ENCODE data around the gene SYT1.
A peak's percentile ranks its signal among the peaks of the same experiment; 100 is the strongest.

The SYT1 gene

DNA sequence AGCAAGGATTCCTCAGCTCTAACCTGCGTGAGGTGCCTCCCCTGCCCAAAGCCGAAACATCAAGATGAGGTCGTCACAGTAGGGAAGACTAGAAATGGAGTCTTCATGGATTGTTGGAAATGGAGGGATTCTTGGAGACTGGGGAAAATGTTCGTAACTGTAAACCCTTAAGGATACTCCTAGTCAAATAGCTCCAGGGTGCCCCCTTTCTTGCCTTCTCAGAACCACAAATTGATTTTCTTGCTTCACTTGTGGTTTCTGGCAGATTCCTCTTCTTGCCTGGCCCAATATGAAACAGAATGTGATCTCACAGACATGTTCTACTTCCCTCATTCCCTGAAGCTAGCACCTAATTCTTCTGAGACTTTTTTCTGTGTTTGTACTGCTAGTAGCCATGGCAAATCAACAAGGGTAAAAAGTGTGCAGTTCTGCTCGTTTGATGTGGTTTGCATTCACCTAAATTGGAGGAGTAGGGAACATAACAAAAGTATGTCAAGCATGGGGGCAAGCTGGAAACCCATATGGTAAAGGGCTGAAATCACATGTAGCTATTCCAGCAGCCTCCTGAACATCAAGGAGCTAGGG is 494.2 kb downstream of the SYT1 start:
- no peak overlapping the region for H3K4me3 ChIP-seq
- TF ChIP-seq Cebpa-rat (IDR thresholded peaks at IDR 0.05) = no peak
- H3K4me2 ChIP-seq = peak overlapping the region in 1 of 11 experiments; percentile 23; a peak in 2 of 22 replicates
- peak overlapping the region in 1 of 11 experiments; percentile 26; a peak in 1 of 22 replicates for H3K27ac ChIP-seq
- H3K27me3 ChIP-seq = no peaks in the 10 kb centered on the region
- peaks cover 0 to 16% (median 0%) of the 10 kb centered on the region in 10 experiments; a peak in 3 of 20 replicates for H3K4me1 ChIP-seq
- H3K9me3 ChIP-seq (replicated peaks in 1 of 11) = no peaks in the 10 kb centered on the region
- peaks cover 23 to 94% (median 56%) of the 10 kb centered on the region in 11 experiments; a peak in 21 of 22 replicates for H3K36me3 ChIP-seq
- no peaks in the 10 kb centered on the region for H4K20me1 ChIP-seq
- H3K9ac ChIP-seq = no peak overlapping the region

DNA sequence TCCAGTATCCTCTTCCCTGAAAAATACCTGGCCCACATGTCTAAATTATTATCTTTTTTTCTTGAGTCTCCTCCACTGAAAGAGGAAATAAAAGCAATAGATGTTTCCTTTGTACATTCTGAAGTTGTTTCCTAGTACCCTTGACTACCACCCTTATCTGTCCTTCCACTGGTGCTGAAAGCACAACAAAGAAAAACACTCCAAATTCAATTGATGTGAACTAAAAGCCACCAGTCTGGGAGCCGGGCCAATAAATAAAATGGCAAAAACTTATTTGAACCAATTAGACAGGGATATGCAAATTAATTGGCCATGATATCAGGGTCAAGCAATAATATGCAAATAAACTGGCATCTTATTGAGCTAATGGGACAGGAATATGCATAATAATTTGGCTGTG is 495.7 kb downstream of the SYT1 start:
- no peak overlapping the region for H3K27ac ChIP-seq
- H3K9ac ChIP-seq = no peak overlapping the region
- H3K36me3 ChIP-seq = peaks cover 9 to 79% (median 41%) of the 10 kb centered on the region in 11 experiments; a peak in 20 of 22 replicates
- H4K20me1 ChIP-seq = no peaks in the 10 kb centered on the region
- no peak overlapping the region for H3K4me3 ChIP-seq
- no peak overlapping the region for H3K4me2 ChIP-seq
- H3K27me3 ChIP-seq = no peaks in the 10 kb centered on the region
- TF ChIP-seq Cebpa-rat (IDR thresholded peaks at IDR 0.05) = no peak
- H3K9me3 ChIP-seq (replicated peaks in 1 of 11) = no peaks in the 10 kb centered on the region
- H3K4me1 ChIP-seq = peaks cover 0 to 16% (median 0%) of the 10 kb centered on the region in 10 experiments; a peak in 3 of 20 replicates

DNA sequence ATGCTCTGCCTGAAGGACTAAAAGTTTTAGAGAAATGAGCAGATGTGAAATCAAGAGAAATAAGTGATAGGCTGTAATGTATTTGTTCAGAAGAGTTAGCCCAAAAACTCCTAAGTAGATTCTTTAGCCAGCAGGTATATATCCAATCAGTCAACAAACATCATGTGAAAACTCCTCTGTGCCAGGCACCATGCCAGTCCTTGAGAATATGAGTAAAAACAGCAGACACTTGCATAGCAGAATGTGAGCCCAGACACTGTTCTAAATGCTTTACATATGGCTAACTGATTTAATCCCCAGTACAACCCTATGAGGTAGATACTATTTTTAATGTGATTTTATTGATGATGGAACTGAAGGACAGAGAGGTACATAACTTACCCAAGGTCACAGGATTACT is 496.4 kb downstream of the SYT1 start:
- no peak for TF ChIP-seq Cebpa-rat (IDR thresholded peaks at IDR 0.05)
- no peak overlapping the region for H3K4me2 ChIP-seq
- H3K9ac ChIP-seq = no peak overlapping the region
- peaks cover 0 to 16% (median 0%) of the 10 kb centered on the region in 10 experiments; a peak in 3 of 20 replicates for H3K4me1 ChIP-seq
- no peak overlapping the region for H3K4me3 ChIP-seq
- no peaks in the 10 kb centered on the region for H3K9me3 ChIP-seq (replicated peaks in 1 of 11)
- H3K27ac ChIP-seq = no peak overlapping the region
- peaks cover 8 to 79% (median 35%) of the 10 kb centered on the region in 11 experiments; a peak in 19 of 22 replicates for H3K36me3 ChIP-seq
- no peaks in the 10 kb centered on the region for H3K27me3 ChIP-seq
- no peaks in the 10 kb centered on the region for H4K20me1 ChIP-seq

DNA sequence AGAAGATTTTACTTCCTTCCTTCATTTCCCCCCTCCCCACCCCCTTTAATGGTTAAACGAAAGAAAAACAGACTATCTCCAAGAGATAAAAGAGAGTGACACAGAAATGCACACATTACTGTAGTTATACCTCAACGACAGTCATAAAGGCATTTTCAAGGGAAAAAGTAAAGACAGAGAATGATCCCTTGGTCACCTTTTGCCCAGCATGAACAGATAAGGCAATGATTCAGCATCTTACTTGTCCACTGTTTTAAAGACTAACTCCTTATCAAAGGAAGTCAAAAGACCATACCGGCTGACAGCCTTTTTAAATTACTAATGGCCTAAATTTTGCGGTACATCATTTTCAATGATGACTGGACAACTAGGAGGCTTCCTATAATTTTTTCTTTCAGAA is 499.6 kb downstream of the SYT1 start:
- TF ChIP-seq Cebpa-rat (IDR thresholded peaks at IDR 0.05) = no peak
- H3K4me3 ChIP-seq = no peak overlapping the region
- H3K4me2 ChIP-seq = no peak overlapping the region
- H3K4me1 ChIP-seq = peaks cover 0 to 9% (median 0%) of the 10 kb centered on the region in 10 experiments; a peak in 3 of 20 replicates
- 0 out of 22 replicates have a peak, but pooled peaks cover 0 to 1% (median 0%) of the 10 kb centered on the region in 11 experiments for H4K20me1 ChIP-seq
- no peak overlapping the region for H3K27ac ChIP-seq
- H3K36me3 ChIP-seq = peaks cover 0 to 67% (median 21%) of the 10 kb centered on the region in 11 experiments; a peak in 16 of 22 replicates
- H3K9me3 ChIP-seq (replicated peaks in 1 of 11) = peaks cover 0 to 14% (median 7%) of the 10 kb centered on the region in 11 experiments; a peak in 13 of 22 replicates
- no peak overlapping the region for H3K9ac ChIP-seq
- H3K27me3 ChIP-seq = no peaks in the 10 kb centered on the region

DNA sequence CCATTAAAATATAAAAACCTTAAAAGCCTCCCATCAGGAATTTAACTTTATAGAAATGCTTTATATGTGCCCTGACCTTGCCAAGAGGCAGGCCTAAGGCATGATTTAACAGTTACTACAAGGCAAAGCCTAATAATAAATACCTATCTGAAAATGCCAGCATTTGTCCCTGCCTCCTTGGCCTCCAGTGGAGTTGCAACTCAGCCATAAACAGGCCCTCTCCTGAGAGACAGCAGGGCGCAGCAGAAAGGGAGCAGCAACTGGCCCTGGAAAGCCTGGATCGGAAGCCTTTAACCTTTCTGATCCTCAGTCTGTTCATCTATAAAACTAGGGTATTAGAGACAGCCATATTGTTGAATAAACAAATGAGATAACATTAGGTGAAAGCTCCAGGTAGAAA is 501.8 kb downstream of the SYT1 start:
- H3K4me1 ChIP-seq = peaks cover 2 to 7% (median 5%) of the 10 kb centered on the region in 10 experiments; a peak in 15 of 20 replicates
- no peak overlapping the region for H3K4me2 ChIP-seq
- H3K27ac ChIP-seq = no peak overlapping the region

DNA sequence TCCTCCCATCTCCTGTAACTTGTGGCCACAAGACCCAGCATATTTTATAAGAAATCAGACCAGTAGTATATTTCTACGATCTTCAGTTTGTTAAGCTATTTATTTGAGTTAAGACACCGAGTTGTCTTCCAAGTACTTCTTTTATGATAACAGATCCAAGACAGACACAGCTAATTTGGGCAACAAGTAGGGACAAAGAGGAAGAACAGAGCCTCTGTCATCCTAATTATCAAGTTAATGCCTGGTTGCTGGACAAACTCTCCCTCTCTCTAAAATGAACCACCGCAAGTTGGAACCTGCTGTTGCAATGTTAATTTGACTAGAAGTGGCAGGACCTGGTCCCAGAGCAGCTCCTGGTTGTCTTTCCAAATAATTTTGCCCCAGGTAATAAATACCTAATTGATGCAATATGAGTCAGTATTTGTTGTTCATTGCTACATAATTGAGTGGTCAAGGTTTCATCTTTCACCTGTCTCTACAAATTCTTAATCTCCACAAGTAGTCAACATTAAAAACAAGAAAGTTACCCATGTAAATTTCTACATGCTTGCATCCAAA is 502.5 kb downstream of the SYT1 start:
- H3K27ac ChIP-seq = no peak overlapping the region
- 0 out of 22 replicates have a peak, but pooled peaks cover 0 to 2% (median 0%) of the 10 kb centered on the region in 11 experiments for H4K20me1 ChIP-seq
- no peaks in the 10 kb centered on the region for H3K27me3 ChIP-seq
- H3K9ac ChIP-seq = no peak overlapping the region
- peaks cover 7 to 14% (median 10%) of the 10 kb centered on the region in 10 experiments; a peak in 15 of 20 replicates for H3K4me1 ChIP-seq
- peaks cover 0 to 14% (median 7%) of the 10 kb centered on the region in 11 experiments; a peak in 13 of 22 replicates for H3K9me3 ChIP-seq (replicated peaks in 1 of 11)
- H3K4me3 ChIP-seq = no peak overlapping the region
- H3K4me2 ChIP-seq = no peak overlapping the region
- peaks cover 0 to 38% (median 9%) of the 10 kb centered on the region in 11 experiments; a peak in 11 of 22 replicates for H3K36me3 ChIP-seq
- no peak for TF ChIP-seq Cebpa-rat (IDR thresholded peaks at IDR 0.05)

More for the DNA sequence above, 501.8 kb downstream of the SYT1 start:
- Histone ChIP-seq H3K9ac (no peak overlapping the region), H4K20me1 (0 out of 22 replicates have a peak, but pooled peaks cover 0 to 2% (median 0%) of the 10 kb centered on the region in 11 experiments), H3K4me3 (no peak overlapping the region), H3K9me3 (replicated peaks in 1 of 11) (peaks cover 0 to 14% (median 7%) of the 10 kb centered on the region in 11 experiments; a peak in 13 of 22 replicates), H3K36me3 (peaks cover 0 to 45% (median 11%) of the 10 kb centered on the region in 11 experiments; a peak in 15 of 22 replicates), H3K27me3 (no peaks in the 10 kb centered on the region)
- TF ChIP-seq Cebpa-rat (IDR thresholded peaks at IDR 0.05) = no peak

DNA sequence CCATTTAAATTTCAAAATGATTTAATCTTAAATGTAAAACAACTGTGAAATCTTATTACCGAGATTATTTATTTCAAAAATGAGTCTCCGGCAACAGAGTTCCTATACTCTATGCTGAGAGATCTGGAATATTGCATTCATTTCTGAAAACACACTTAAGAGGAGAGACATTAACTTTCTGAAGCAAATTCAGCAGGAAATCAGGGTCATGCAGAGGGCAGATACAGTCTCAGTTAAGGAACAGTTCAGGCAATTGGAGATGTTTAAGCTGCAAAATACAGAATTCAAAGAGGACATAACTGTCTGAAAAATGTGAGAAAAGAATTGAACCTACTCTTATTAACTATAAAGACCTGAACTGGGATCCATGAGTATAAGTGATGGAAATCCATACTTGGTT is 505.4 kb downstream of the SYT1 start:
- H3K27ac ChIP-seq = no peak overlapping the region

DNA sequence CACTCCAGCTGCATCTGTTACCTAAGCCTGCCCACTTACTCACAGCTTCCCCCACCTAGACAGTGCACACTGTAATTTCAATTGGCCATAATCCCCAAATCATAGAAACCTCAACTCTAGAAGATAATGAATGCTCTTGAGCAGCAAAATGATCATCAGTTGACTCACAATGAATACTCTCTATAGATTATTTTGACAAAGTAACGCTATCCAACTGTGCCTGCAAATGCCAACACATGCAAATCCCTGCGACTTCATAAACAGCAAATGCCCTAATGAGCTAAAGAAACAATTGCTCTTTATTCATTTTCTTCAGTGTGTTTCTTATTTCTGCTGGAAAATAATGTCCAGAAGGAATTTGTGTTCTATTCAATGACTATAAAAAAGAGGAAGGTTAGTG is 506.7 kb downstream of the SYT1 start:
- H3K4me1 ChIP-seq = peaks cover 7 to 12% (median 10%) of the 10 kb centered on the region in 10 experiments; a peak in 15 of 20 replicates
- H3K27me3 ChIP-seq = no peaks in the 10 kb centered on the region
- H3K9ac ChIP-seq = peak overlapping the region in 2 of 11 experiments; percentile 25 to 37; a peak in 1 of 22 replicates
- H4K20me1 ChIP-seq = 0 out of 22 replicates have a peak, but pooled peaks cover 0 to 2% (median 0%) of the 10 kb centered on the region in 11 experiments
- TF ChIP-seq Cebpa-rat (IDR thresholded peaks at IDR 0.05) = no peak
- peaks cover 0 to 14% (median 7%) of the 10 kb centered on the region in 11 experiments; a peak in 13 of 22 replicates for H3K9me3 ChIP-seq (replicated peaks in 1 of 11)
- no peak overlapping the region for H3K4me3 ChIP-seq
- no peak overlapping the region for H3K27ac ChIP-seq
- peak overlapping the region in 9 of 11 experiments; percentile 2 to 71 (median 19); a peak in 11 of 22 replicates for H3K4me2 ChIP-seq
- H3K36me3 ChIP-seq = peaks cover 0 to 33% (median 16%) of the 10 kb centered on the region in 11 experiments; a peak in 12 of 22 replicates

More for the DNA sequence above, 505.4 kb downstream of the SYT1 start:
- Histone ChIP-seq H3K36me3 (peaks cover 0 to 31% (median 9%) of the 10 kb centered on the region in 11 experiments; a peak in 12 of 22 replicates), H4K20me1 (0 out of 22 replicates have a peak, but pooled peaks cover 0 to 2% (median 0%) of the 10 kb centered on the region in 11 experiments), H3K9me3 (replicated peaks in 1 of 11) (peaks cover 0 to 14% (median 7%) of the 10 kb centered on the region in 11 experiments; a peak in 13 of 22 replicates), H3K4me2 (no peak overlapping the region), H3K4me1 (peaks cover 7 to 12% (median 10%) of the 10 kb centered on the region in 10 experiments; a peak in 15 of 20 replicates), H3K9ac (no peak overlapping the region), H3K4me3 (no peak overlapping the region), H3K27me3 (no peaks in the 10 kb centered on the region)
- no peak for TF ChIP-seq Cebpa-rat (IDR thresholded peaks at IDR 0.05)
